ENCODE measurements around the gene RHOT1.
"Not testable (repeated sequence)": the region's sequence is repeated elsewhere in the genome, so short reads cannot be mapped to it uniquely, and the experiment has no call there.

RHOT1 gene

GRCh38 chr17:32161029-32161428, 18.7 kb downstream of the RHOT1 start (continued):
- TF ChIP-seq OSR1 (CRISPR knock-in tag; IDR thresholded peaks at IDR 0.05) (no peak), RARB (CRISPR knock-in tag; IDR thresholded peaks at IDR 0.05) (no peak), ZNF8 (CRISPR knock-in tag; IDR thresholded peaks at IDR 0.05) (no peak), PPARA (CRISPR knock-in tag; IDR thresholded peaks at IDR 0.05; ENCODE audit: borderline replicate concordance) (no peak), ARNTL (CRISPR knock-in tag; IDR thresholded peaks at IDR 0.05; ENCODE audit: borderline replicate concordance, low read depth) (no peak), TCF4 (CRISPR knock-in tag; IDR thresholded peaks at IDR 0.05; ENCODE audit: borderline replicate concordance) (no peak), ZNF565 (CRISPR knock-in tag; conservative IDR thresholded peaks at IDR 0.05; ENCODE audit: low read depth) (no peak)

GRCh38 chr17:32161506-32162365, 19.4 kb downstream of the RHOT1 start:
- peak; percentile 87 for ATAC-seq
- TF ChIP-seq ISL1 (CRISPR knock-in tag; IDR thresholded peaks at IDR 0.05), result peak; percentile 65
- peak; percentile 89; the same call in 1 of the 2 replicates for TF ChIP-seq PATZ1 (CRISPR knock-in tag; IDR thresholded peaks at IDR 0.05; ENCODE audit: borderline replicate concordance)
- TF ChIP-seq TOX (CRISPR knock-in tag; IDR thresholded peaks at IDR 0.05; ENCODE audit: borderline replicate concordance), result peak; percentile 58; the same call in 1 of the 2 replicates
- no peak for TF ChIP-seq CREB5 (CRISPR knock-in tag; IDR thresholded peaks at IDR 0.05; ENCODE audit: low read depth)
- TF ChIP-seq CSDC2 (CRISPR knock-in tag; IDR thresholded peaks at IDR 0.05), result peak; percentile 93
- no peak for TF ChIP-seq TCF4 (CRISPR knock-in tag; IDR thresholded peaks at IDR 0.05; ENCODE audit: borderline replicate concordance)
- TF ChIP-seq ZNF565 (CRISPR knock-in tag; conservative IDR thresholded peaks at IDR 0.05; ENCODE audit: low read depth), result no peak
- peak; percentile 48; the same call in 1 of the 2 replicates for TF ChIP-seq SNAI2 (CRISPR knock-in tag; IDR thresholded peaks at IDR 0.05)

GRCh38 chr17:32174889-32175288, 32.6 kb downstream of the RHOT1 start:
- no peak for ATAC-seq
- no peak for TF ChIP-seq PATZ1 (CRISPR knock-in tag; IDR thresholded peaks at IDR 0.05; ENCODE audit: borderline replicate concordance)
- TF ChIP-seq ARNTL (CRISPR knock-in tag; IDR thresholded peaks at IDR 0.05; ENCODE audit: borderline replicate concordance, low read depth), result no peak
- TF ChIP-seq CSRNP3 (CRISPR knock-in tag; IDR thresholded peaks at IDR 0.05), result no peak
- TF ChIP-seq RARB (CRISPR knock-in tag; IDR thresholded peaks at IDR 0.05), result no peak
- TF ChIP-seq ZC3H10 (CRISPR knock-in tag; IDR thresholded peaks at IDR 0.05), result no peak
- TF ChIP-seq CREB5 (CRISPR knock-in tag; IDR thresholded peaks at IDR 0.05; ENCODE audit: low read depth), result no peak

- ATAC-seq, result not testable (repeated sequence)
Measured at GRCh38 chr17:32178679-32179078, 36.4 kb downstream of the RHOT1 start.

GRCh38 chr17:32179103-32179502, 36.8 kb downstream of the RHOT1 start:
- not testable (repeated sequence) for ATAC-seq

GRCh38 chr17:32179526-32179925, 37.2 kb downstream of the RHOT1 start:
- not testable (repeated sequence) for ATAC-seq

- ATAC-seq, result not testable (repeated sequence)
Measured at GRCh38 chr17:32180262-32180661, 38.0 kb downstream of the RHOT1 start.

Data from SK-N-SH treated with all-trans-retinoic acid at 6 μM for 48 hours (cell line).